GM19328 (cell line): ENCODE measurements around the gene PRRG2.

ENCODE experiments used
- ATAC-seq: cut with Tn5 transposase; IDR thresholded peaks from one replicate; pipeline ENCODE4 v1.9.1; 2021; ENCODE audit warnings: mild to moderate bottlenecking, moderate library complexity; ENCODE audit not compliant: unreplicated experiment

The PRRG2 gene

DNA sequence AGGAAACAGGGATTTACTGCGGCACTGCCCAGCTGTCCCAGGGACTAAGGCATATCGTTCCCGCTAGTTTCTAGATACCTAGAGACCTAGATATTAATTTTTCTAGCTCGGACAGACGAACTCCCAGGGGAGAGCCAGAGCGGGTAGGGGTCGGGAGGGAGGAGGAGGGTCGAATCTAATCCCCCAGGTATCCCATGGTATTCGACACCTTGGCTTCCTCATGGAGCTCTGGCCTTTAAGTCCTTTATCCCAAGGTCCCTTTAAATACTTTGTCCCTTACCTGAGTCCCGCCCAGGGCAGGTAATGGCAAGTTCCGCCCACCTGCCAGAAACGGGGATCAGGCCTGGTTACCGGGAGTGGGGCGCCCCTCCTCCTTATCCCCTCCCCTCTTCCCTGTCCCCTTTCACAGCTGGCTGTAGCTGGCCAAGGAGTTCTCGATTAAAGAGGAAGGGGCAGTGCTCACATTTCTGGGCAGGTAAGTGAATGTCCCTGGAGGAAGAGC lies at the start of gene PRRG2:
Gene PRRG2, plus strand, starts transcription at position 310 of the 502 bp plus-strand sequence. CDS start 1,904 bp downstream, outside the sequence.
- ATAC-seq: no peak

DNA sequence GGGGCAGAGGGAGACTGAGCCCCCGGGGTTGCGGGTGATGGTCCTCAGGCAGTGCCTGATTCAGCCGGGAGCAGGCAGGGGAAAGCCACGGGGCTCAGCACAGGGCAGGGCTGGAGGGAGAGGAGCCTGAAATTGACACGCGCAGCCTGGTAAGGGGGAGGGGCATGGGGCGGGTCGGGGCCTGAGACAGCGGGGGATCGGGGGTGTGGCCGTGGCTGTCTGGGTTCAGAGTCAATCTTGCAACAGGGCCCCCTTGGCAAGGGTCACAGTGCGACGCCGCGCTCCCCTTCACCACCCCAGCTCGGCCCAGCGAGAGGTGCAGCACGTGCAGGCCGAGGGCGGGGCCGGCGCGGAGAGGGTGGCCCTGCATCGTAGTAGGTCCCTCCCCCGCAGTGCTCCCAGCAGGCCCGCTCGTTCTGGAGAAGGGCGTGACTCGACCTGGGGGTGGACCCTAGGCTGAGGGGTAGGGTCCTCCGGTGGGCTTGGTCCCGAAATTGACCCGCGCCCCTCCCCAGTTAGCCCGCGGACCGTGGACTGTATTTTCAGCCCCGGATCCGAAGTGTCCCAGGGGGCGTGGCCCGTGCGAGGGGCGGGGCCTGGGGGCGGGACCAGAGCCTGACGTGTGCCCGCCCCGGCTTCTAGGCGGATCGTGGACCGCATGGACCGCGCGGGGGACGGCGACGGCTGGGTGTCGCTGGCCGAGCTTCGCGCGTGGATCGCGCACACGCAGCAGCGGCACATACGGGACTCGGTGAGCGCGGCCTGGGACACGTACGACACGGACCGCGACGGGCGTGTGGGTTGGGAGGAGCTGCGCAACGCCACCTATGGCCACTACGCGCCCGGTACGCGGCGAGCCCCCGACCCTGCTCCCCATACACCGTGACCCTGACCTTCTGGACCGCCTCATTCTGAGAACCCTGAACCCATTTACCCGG lies 47.3 kb upstream of the PRRG2 start:
- ATAC-seq: no peak

DNA sequence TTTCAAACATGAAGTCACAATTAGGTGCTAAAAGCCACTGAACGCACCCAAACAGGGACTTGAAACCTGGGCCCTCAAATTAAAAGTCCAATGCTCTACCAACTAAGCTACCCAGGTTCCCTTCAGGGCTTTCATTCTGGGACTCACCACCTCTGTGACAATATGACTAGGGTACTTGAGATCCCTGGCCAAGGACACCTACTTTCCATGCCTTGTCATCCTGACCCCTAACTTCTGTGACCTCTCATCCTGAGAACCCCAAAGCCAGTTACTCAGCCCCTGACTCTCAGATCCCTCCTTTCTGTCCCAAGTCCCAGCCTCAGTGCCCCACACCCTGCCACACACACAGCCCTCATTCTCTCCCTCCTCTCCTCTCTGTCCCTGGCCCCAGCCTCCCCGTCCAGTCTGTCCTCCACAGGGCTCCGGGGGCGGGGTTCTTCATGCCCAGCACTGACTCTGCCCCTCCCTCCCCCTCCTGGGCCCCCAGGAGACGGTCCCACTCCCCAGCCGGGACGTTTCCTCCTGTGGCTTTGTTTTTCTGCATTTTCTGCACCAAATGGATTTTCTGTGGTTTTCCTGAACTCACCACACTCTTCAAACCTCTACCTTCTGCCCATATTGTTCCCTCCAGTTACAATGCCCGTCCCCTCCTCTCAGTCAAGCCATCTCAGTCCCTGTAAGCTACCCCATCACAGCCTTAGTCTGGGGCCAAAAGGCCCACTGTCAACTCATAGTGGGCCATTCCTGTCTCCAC lies 46.3 kb upstream of the PRRG2 start:
- ATAC-seq: no peak

DNA sequence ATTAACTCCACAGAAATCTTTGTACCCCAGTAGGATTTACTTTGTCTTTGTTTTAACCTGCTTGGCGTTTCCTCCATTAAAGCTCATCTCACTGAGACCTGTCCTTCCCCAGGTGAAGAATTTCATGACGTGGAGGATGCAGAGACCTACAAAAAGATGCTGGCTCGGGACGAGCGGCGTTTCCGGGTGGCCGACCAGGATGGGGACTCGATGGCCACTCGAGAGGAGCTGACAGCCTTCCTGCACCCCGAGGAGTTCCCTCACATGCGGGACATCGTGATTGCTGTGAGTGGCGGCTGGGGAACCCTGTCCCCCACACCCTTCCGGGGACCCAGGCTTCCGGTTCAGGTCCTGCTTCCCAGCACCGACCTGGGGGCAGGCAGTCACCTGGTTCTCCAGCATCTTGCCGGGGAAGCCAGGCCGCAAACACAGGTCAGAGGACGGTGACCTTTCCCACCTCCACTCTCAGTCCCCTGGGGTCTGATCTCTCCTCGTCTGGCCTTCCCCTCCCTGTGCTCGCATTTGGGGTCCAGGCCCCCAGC lies 44.1 kb upstream of the PRRG2 start:
- ATAC-seq: no peak

DNA sequence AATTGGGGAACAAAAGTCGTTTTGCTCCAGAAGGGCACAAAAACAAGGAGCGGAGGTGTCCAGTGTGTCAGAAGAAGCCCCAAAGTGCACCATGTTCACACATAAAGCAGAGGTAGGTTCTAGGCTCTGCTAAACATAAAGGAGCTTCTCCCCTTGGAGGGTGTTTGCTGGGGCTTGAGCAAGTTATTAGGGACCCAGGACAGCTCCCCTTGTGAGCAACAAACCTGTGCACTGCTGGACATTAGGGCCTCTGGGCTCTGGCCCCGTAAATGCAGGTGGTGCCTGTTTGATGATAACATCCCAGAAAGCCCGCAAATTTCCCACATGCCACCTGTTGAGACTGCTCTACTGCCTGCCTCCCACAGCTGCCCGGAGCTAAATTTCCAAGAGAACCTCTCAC lies 42.5 kb upstream of the PRRG2 start:
- ATAC-seq: no peak

GRCh38 chr19:49539192-49539952 lies 41.7 kb upstream of the PRRG2 start:
- no peak for ATAC-seq

DNA sequence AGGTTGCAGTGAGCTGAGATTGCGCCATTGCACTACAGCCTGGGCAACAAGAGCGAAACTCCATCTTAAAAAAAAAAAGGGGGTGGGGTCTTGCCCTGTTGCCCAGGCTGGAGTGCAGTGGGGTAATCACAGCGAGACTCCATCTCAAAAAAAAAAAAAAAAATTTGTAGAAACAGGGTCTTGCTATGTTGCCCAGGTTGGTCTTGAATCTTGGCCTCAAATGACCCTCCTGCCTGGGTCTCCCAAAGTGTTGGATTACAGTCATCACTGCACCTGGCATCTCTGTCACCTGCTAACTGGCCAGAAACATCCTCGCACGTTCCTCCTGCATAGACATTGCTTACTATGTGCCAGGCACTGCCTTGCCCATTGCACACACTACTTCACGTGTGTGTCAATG lies 39.2 kb upstream of the PRRG2 start:
- no peak for ATAC-seq

DNA sequence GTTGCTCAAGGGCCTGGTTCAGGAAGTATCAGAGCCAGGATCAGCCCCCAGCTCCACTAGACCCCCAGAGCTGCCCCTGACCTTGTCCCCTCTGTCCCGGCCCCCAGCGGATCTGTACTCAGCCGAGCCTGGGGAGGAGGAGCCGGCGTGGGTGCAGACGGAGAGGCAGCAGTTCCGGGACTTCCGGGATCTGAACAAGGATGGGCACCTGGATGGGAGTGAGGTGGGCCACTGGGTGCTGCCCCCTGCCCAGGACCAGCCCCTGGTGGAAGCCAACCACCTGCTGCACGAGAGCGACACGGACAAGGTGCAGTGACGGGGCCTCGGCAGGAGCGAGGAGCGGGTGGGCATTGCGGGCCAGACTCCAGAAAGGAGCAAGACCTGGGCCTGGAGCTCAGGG lies 38.7 kb upstream of the PRRG2 start:
- no peak for ATAC-seq

- ATAC-seq: no peak
Observed at GRCh38 chr19:49543032-49543431, 38.1 kb upstream of the PRRG2 start.

- ATAC-seq: no peak
Observed at GRCh38 chr19:49544154-49544553, 37.0 kb upstream of the PRRG2 start.

GRCh38 chr19:49546825-49547565 lies 34.1 kb upstream of the PRRG2 start:
- ATAC-seq: no peak

DNA sequence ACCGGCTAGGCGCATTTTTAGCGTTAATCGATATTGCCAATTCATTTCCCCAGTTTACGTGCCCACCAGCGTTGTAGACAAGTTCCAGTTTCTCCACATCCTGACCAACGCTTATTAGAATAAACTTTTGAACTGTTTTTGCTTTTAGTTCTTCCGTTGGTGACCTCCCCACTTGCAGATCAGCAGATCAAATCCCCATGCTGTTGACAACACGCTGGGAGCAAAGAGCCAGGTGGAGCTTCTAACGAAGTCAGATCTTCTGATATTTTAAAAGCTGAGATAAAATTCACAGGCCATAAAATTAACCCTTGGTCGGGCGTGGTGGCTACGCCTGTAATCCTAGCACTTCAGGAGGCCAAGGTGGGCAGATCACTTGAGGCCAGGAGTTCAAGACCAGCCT lies 32.1 kb upstream of the PRRG2 start:
- ATAC-seq: no peak

GRCh38 chr19:49551531-49551930 lies 29.6 kb upstream of the PRRG2 start:
- ATAC-seq: no peak

DNA sequence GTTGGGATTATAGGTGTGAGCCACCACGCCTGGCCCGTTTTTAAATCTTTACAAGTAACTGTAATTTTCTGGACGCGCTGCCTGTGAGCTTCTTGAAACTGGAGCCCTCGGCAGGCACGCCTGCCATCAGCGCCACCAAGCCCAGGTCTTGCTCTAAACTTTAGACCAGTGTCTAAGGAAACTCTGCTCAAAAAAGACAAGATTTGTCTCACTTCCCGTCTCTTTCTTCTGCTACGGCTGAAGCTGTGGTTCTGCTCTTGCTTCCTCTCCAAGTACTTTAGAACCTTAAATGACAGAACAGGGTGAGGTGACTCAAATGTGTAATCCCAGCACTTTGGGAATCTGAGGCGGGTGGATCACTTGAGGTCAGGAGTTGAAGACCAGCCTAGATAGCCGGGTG lies 28.4 kb upstream of the PRRG2 start:
- no peak for ATAC-seq

- ATAC-seq: no peak
Observed at GRCh38 chr19:49553451-49554271, 27.5 kb upstream of the PRRG2 start.

DNA sequence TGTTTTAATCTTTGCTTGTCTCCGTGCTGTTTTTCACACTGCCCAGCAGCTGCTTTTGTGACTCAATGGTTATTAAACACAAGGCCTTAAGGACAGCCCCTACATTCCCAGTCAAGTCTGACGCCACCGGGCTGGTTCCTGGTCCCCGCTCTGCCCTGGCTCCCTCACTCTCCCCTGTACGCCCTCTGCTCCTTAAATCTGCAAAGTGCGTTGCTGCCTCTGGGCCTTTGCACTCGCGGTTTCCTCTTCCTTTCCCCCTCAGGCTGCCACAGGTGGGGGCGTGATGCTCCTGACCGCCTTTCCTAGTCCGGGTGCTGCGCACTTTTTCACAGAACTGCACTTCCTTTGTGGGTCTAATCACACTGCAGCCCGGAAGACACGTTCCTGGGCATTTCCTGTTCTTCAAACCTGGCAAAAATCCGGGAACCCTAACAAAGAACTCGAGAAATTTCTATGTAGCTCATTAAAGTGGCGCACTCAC lies 26.4 kb upstream of the PRRG2 start:
- ATAC-seq: no peak

- no peak for ATAC-seq
Observed at GRCh38 chr19:49555600-49556411, 25.3 kb upstream of the PRRG2 start.
